Endothelial cell of umbilical vein (primary cell): Measurements from ENCODE around the gene ARHGAP10. TPM values are rescaled to one million over a fixed set of nuclear protein-coding genes. Genes with fewer than 3 reads are reported as not detected.
A peak's percentile ranks its signal among the peaks of the same experiment; 100 is the strongest.

Experiments
- BruUV-seq: library from RNA; stranded (reverse); fragments of 400-500 nt; replicated peaks from 2 replicates; lab custom pipeline; 2021; lab: Mats Ljungman, UMichigan
- CTCF ChIA-PET: fragments of 300-600, 350-600 bp; sonication (Branson Sonifier 250); formaldehyde crosslinking; loops from one replicate; lab custom pipeline; 2021; ENCODE audit warnings: antibody characterized with exemption, inconsistent platforms; lab: Charles Lee
- POLR2A ChIA-PET: fragments of 300-600, 350-600 bp; sonication (Branson Sonifier 250); formaldehyde crosslinking; loops from one replicate; lab custom pipeline; 2021; ENCODE audit warnings: antibody characterized with exemption, inconsistent platforms; lab: Charles Lee
- DNase-seq: peaks from one replicate; pipeline ENCODE4 v3.0.0-alpha.2; 2011; ENCODE audit warnings: low read depth, low spot score
- FAIRE-seq: peaks from 2 replicates; lab custom pipeline; 2011; peaks lifted over from hg19 to GRCh38; lab: Jason Lieb, UNC
- H2AFZ ChIP-seq: 2 replicates; pipeline ENCODE4 v1.6.0; 2012; ENCODE audit warnings: low read depth, low read length, control low read depth, inconsistent platforms
- H3K27ac ChIP-seq: 2 replicates; pipeline ENCODE4 v1.5.1; 2011; ENCODE audit warnings: low read depth, mild to moderate bottlenecking, control low read depth, low read length, moderate library complexity; ENCODE audit not compliant: insufficient read depth
- H3K27me3 ChIP-seq, 2 experiments: 2 replicates each; pipeline versions ENCODE4 v1.6.0 to v1.6.1; 2011; ENCODE audit warnings: low read length in 2 of 2, mixed read lengths in 1 of 2; ENCODE audit not compliant: control insufficient read depth in 2 of 2, insufficient read depth in 2 of 2
- H3K36me3 ChIP-seq, 2 experiments: 2 replicates in 1 of 2; 3 replicates in 1 of 2; pipeline ENCODE4 v1.5.1; 2011; ENCODE audit warnings: low read length in 2 of 2, mild to moderate bottlenecking in 1 of 2, moderate library complexity in 1 of 2; ENCODE audit not compliant: control insufficient read depth in 2 of 2, insufficient read depth in 2 of 2; ENCODE audit errors: extremely low read depth in 1 of 2
- H3K4me1 ChIP-seq: 3 replicates; pipeline ENCODE4 v1.5.1; 2011; ENCODE audit warnings: mild to moderate bottlenecking, low read length; ENCODE audit not compliant: control insufficient read depth, insufficient read depth; ENCODE audit errors: extremely low read depth
- H3K4me2 ChIP-seq: 2 replicates; pipeline ENCODE4 v1.6.1; 2011; ENCODE audit warnings: low read length, control low read depth, mixed read lengths; ENCODE audit not compliant: insufficient read depth
- H3K4me3 ChIP-seq, 3 experiments: fragments of 200-600 bp in 1 of 3; sonication (generic), shearing (Covaris generic) in 1 of 3; replicated peaks in 1 of 3; 2 replicates each; pipeline ENCODE4 v1.5.1; 2011 to 2016; ENCODE audit warnings: control low read depth in 3 of 3, low read length in 3 of 3, mild to moderate bottlenecking in 2 of 3, inconsistent platforms in 1 of 3, low read depth in 1 of 3, moderate library complexity in 1 of 3; ENCODE audit not compliant: insufficient read depth in 1 of 3
- H3K79me2 ChIP-seq: 2 replicates; pipeline ENCODE4 v1.6.0; 2012; ENCODE audit warnings: low read length, inconsistent platforms; ENCODE audit not compliant: control insufficient read depth, insufficient read depth
- H3K9ac ChIP-seq: replicated peaks from 2 replicates; pipeline ENCODE3; 2011; ENCODE audit warnings: low read length, control low read depth; ENCODE audit not compliant: insufficient read depth; ENCODE audit errors: extremely low read depth
- H3K9me1 ChIP-seq: replicated peaks from 3 replicates; pipeline ENCODE4 v1.6.0; 2011; ENCODE audit warnings: mild to moderate bottlenecking, low read length; ENCODE audit not compliant: control insufficient read depth, insufficient read depth; ENCODE audit errors: extremely low read depth
- H3K9me3 ChIP-seq: replicated peaks from 2 replicates; pipeline ENCODE4 v1.5.1; 2012; ENCODE audit warnings: low read length, inconsistent platforms; ENCODE audit not compliant: control insufficient read depth, insufficient read depth
- H4K20me1 ChIP-seq: replicated peaks from 2 replicates; pipeline ENCODE3; 2011; ENCODE audit warnings: mild to moderate bottlenecking, low read length; ENCODE audit not compliant: control insufficient read depth, insufficient read depth; ENCODE audit errors: extremely low read depth
- CTCF ChIP-seq, 2 donors: IDR thresholded peaks; 1 replicate in 1 of 2; 2 replicates in 1 of 2; pipeline ENCODE4 v1.5.1; 2011; ENCODE audit warnings: low read length in 2 of 2, mild to moderate bottlenecking in 2 of 2, moderate library complexity in 2 of 2, control low read depth in 1 of 2, inconsistent platforms in 1 of 2, low read depth in 1 of 2; ENCODE audit not compliant: insufficient read depth in 1 of 2; ENCODE audit errors: extremely low read depth in 1 of 2
- EZH2 ChIP-seq: IDR thresholded peaks from 2 replicates; pipeline ENCODE4 v1.6.1; 2012; ENCODE audit warnings: borderline replicate concordance, low read depth, mild to moderate bottlenecking, moderate library complexity, low read length, inconsistent platforms; ENCODE audit not compliant: severe bottlenecking
- FOS ChIP-seq: IDR thresholded peaks from 2 replicates; pipeline ENCODE4 v1.6.1; 2011; ENCODE audit warnings: mild to moderate bottlenecking, low read length, moderate library complexity, borderline replicate concordance; ENCODE audit not compliant: insufficient read depth
- GATA2 ChIP-seq: IDR thresholded peaks from 2 replicates; pipeline ENCODE4 v1.7.0; 2011; ENCODE audit warnings: low read depth, mild to moderate bottlenecking, moderate library complexity, mixed read lengths, low read length; ENCODE audit not compliant: insufficient read length, insufficient read depth
- JUN ChIP-seq: IDR thresholded peaks from 2 replicates; pipeline ENCODE4 v1.6.1; 2011; ENCODE audit warnings: borderline replicate concordance, low read depth; ENCODE audit not compliant: insufficient read length, insufficient read depth
- MYC ChIP-seq: IDR thresholded peaks from one replicate; pipeline ENCODE4 v1.6.1; 2011; ENCODE audit warnings: mild to moderate bottlenecking, low read depth, low read length
- POLR2A ChIP-seq: IDR thresholded peaks from 2 replicates; pipeline ENCODE4 v1.6.1; 2012; ENCODE audit warnings: low read depth, mild to moderate bottlenecking, control low read depth, low read length
- POLR2AphosphoS5 ChIP-seq: IDR thresholded peaks from 2 replicates; pipeline ENCODE4 v1.6.1; 2012; ENCODE audit warnings: low read depth, mild to moderate bottlenecking, control low read depth, low read length, moderate library complexity; ENCODE audit not compliant: insufficient read depth
- dilution Hi-C: fragments of 300-500 bp; cut with MboI; formaldehyde crosslinking; loops from one replicate; pipeline ENCODE4 v1.15.0; 2019; ENCODE audit warnings: low sequenced_read_pairs; ENCODE audit not compliant: extremely low pct_ligation_motif_present
- intact Hi-C: fragments of 100-400 bp; cut with micrococcal nuclease; formaldehyde crosslinking; loops from one replicate; pipeline ENCODE4 v1.10.0; 2022
- polyA plus RNA-seq, 4 experiments: library from polyadenylated mRNA; depleted of rRNA in 3 of 4; stranded (reverse) in 3 of 4; unstranded in 1 of 4; fragments of >200 nt; gene quantifications; 2 replicates each; pipeline versions ENCODE4 v1.2.1 to v1.2.3, GENCODE V29; 2011 to 2012; ENCODE audit warnings: missing spikeins in 1 of 4
- total RNA-seq: library from RNA; stranded (reverse); gene quantifications from 2 replicates; pipeline ENCODE4 v1.2.3, GENCODE V29; 2021
- TF ChIP-seq, protein P1 (sequence below): IDR thresholded peaks from 2 replicates; pipeline ENCODE4 v1.6.1; 2011; ENCODE audit not compliant: insufficient read depth, insufficient read length

Gene ARHGAP10
- total and polyA plus RNA-seq, 2 donors (not counting 3 experiments of a cell fraction or from before 2014, with no cell fraction given): 20.4 to 36.7 TPM

- no peak overlapping the region for H3K4me2 ChIP-seq
- intact Hi-C loops (loop anchor here (2.0 kb wide), 1 partner anchor 15 kb away; no protein-coding TSS in a partner anchor), dilution Hi-C loops (no loop called here)
- no peaks in the 10 kb centered on the region for H3K9me3 ChIP-seq
- H3K4me3 ChIP-seq: no peak overlapping the region
- DNase-seq (peak; percentile 56), FAIRE-seq (no peak)
- no peaks in the 10 kb centered on the region for H3K27me3 ChIP-seq
- no peaks in the 10 kb centered on the region for H3K36me3 ChIP-seq
- H4K20me1 ChIP-seq: no peaks in the 10 kb centered on the region
- no peak overlapping the region for H2AFZ ChIP-seq
- no peak for TF ChIP-seq CTCF (IDR thresholded peaks at IDR 0.05; ENCODE audit: extremely low read depth in 1 of 2, insufficient read depth in 1 of 2, low read depth in 1 of 2, low read length in 2 of 2)
- TF ChIP-seq FOS: no peak
- TF ChIP-seq, protein P1, sequence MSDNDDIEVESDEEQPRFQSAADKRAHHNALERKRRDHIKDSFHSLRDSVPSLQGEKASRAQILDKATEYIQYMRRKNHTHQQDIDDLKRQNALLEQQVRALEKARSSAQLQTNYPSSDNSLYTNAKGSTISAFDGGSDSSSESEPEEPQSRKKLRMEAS: no peak
- no peak for TF ChIP-seq GATA2
- no peak for TF ChIP-seq MYC
- TF ChIP-seq POLR2A: no peak
- TF ChIP-seq POLR2AphosphoS5: no peak
- TF ChIP-seq JUN: no peak
- no peak for TF ChIP-seq EZH2
- H3K9me1 ChIP-seq: no peaks in the 10 kb centered on the region
- ChIA-PET POLR2A (no interaction called here), CTCF (interaction anchor here (1.0 to 1.8 kb wide), 2 partner anchors 30 to 32 kb away, joined by 4 to 5 read pairs; no protein-coding TSS in a partner anchor)
- BruUV-seq: no TSS peak
- peaks cover 3% of the 10 kb centered on the region for H3K79me2 ChIP-seq
- no peaks in the 10 kb centered on the region for H3K4me1 ChIP-seq
- H3K27ac ChIP-seq: no peak overlapping the region
- no peak overlapping the region for H3K9ac ChIP-seq
Observed at GRCh38 chr4:147975933-147976928, 244.3 kb downstream of the ARHGAP10 start.
